ENCODE measurements around the gene PLEKHH1. TPM values are rescaled to one million over a fixed set of nuclear protein-coding genes. Genes with fewer than 3 reads are reported as not detected.
A peak's percentile ranks its signal among the peaks of the same experiment; 100 is the strongest.

PLEKHH1 gene
- 100 to 1,000 TPM in 1 of 3 donors, 10 to 100 TPM in 2; 45.8 to 110 (median 61.5) TPM for total RNA-seq
- long read RNA-seq, donor 1, full-length matches to known transcripts, result 1 of 6 reads
- long read RNA-seq, donor 1, partial matches to known transcripts, result 1 of 6 reads
- long read RNA-seq, donor 1, other reads (novel, unspliced or antisense), result 4 of 6 reads
- long read RNA-seq, donor 2, partial matches to known transcripts, result 1 of 4 reads
- long read RNA-seq, donor 2, other reads (novel, unspliced or antisense), result 3 of 4 reads

DNA sequence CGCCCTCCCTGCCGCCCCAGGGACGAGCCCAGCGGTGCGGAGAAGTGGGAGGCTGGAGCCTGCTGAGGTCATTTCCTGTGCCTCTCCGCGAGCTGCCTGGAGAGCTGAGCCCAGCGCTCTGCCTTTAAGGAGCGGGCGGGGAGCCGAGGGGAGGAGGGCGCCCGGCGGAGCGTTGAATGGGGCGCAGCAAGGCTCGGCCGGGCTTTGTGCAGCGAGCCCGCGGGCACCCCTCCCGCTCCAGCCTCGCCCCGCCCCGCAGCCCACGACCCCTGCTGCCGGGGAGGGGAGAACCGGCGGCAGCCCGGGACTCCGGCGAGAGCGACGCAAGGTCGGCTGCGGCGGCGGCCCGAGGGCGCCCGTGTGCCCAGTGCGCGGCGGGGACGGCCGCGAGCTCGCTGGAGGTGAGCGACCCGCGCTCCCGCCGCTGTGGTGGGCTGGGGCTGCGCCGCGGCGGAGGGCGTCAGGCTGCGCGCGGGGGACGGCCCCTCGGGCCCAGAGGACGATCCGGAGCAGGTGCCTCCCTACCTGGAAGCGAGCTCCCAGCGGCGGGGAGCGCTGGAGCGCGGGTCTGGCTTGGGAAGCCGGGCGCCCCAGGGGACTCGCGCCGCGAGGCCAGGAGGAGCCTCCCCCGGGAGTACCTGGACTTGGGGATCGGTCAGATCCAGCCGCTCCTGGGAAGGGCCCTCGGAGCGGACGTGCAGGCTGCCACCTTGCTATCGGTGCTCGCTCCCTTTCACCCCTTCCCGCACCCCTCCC is at the start of gene PLEKHH1:
TSS of gene PLEKHH1 (plus strand) at position 293 of the 756 bp plus-strand sequence. CDS start 8,578 bp downstream, outside the sequence.
- TF ChIP-seq, protein P1, sequence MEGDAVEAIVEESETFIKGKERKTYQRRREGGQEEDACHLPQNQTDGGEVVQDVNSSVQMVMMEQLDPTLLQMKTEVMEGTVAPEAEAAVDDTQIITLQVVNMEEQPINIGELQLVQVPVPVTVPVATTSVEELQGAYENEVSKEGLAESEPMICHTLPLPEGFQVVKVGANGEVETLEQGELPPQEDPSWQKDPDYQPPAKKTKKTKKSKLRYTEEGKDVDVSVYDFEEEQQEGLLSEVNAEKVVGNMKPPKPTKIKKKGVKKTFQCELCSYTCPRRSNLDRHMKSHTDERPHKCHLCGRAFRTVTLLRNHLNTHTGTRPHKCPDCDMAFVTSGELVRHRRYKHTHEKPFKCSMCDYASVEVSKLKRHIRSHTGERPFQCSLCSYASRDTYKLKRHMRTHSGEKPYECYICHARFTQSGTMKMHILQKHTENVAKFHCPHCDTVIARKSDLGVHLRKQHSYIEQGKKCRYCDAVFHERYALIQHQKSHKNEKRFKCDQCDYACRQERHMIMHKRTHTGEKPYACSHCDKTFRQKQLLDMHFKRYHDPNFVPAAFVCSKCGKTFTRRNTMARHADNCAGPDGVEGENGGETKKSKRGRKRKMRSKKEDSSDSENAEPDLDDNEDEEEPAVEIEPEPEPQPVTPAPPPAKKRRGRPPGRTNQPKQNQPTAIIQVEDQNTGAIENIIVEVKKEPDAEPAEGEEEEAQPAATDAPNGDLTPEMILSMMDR (IDR thresholded peaks at IDR 0.05), result no peak
- Histone ChIP-seq H3K36me3 (ENCODE audit: low read depth) (no peaks in the 10 kb centered on the region), H3K4me3 (peak within 1 kb of the TSS; percentile 56), H3K4me1 (ENCODE audit: low read depth) (peaks cover 5% of the 10 kb centered on the region), H3K9me3 (no peaks in the 10 kb centered on the region)
- intact Hi-C loops (cut with DNase I, micrococcal nuclease), result no loop called here
- DNase-seq, result peak; percentile 87 to 90 (median 89)
- ATAC-seq, result peak; percentile 96

DNA sequence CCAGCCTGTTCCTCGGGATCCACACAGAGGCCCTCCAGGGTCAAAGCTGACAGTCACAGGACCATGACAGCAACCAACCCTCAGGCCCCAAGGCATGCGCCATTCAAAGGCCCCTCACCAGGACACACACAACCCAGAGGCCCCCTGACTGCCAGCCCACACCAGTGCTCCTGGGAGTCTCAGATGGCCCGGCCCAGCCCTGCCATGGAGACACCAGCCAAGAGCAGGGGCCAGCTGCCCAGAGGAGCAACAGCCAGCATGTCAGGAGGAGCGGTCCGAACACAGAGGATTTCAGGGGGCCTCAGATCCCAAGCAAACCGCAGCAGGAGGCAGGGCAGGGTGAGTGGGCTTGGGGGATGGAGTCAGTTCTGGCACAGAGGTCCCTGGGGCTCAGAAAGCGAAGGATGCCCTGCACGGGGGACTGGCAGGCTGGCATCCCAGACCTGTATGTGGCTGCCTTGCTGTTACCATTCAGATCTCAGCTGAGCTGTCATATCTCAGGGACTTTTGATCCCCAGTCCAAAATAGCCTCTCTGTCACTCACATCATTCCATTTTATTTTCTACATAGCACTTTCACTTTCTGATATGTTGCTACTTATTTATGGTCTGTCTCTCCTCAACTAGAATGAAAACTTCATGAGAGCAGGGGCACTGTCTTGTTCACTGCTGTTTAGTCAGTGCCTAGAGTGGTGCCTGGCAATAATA is 49.4 kb upstream of the PLEKHH1 start:
- H3K4me1 ChIP-seq (ENCODE audit: low read depth), result peaks cover 2% of the 10 kb centered on the region
- intact Hi-C loops (cut with DNase I, micrococcal nuclease), result no loop called here
- H3K4me3 ChIP-seq, result no peak overlapping the region
- DNase-seq (no peak), ATAC-seq (no peak)
- TF ChIP-seq, protein P1 (IDR thresholded peaks at IDR 0.05), result no peak
- no peaks in the 10 kb centered on the region for H3K9me3 ChIP-seq
- no peaks in the 10 kb centered on the region for H3K36me3 ChIP-seq (ENCODE audit: low read depth)

DNA sequence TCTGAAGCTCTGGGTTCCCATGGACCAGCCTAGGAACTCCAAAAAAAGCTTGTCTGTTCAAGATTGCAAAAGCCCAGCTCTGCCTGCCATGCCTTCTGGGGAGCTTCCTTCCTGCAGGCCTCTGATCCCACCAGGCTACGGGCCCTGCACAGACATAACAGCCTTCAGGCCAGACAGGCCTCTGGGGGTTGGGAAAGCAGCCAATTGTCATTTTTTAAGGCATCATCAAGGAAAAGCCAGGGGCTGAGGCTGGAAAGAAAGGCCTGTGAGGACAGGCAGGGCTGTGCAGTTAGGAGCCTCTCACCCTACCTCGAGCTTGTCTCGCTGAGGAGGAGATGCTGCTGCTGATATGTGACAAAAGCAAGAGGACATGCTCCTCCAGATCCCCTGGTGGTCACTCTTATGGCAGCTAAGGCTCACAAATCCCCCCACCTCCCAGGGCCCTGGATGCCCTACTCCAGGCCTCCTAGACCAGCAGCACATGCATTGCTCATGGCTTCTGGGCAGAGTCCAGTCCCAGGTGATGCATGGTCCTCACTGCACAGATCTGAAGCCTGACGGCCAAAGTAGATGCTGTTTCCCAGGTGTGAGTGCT is 47.5 kb upstream of the PLEKHH1 start:
- no peak for DNase-seq
- Histone ChIP-seq H3K4me1 (ENCODE audit: low read depth) (peaks cover 5% of the 10 kb centered on the region), H3K9me3 (no peaks in the 10 kb centered on the region), H3K36me3 (ENCODE audit: low read depth) (no peaks in the 10 kb centered on the region), H3K4me3 (no peak overlapping the region)
- TF ChIP-seq, protein P1 (IDR thresholded peaks at IDR 0.05), result no peak
- ATAC-seq, result no peak
- intact Hi-C loops (cut with DNase I, micrococcal nuclease), result no loop called here

DNA sequence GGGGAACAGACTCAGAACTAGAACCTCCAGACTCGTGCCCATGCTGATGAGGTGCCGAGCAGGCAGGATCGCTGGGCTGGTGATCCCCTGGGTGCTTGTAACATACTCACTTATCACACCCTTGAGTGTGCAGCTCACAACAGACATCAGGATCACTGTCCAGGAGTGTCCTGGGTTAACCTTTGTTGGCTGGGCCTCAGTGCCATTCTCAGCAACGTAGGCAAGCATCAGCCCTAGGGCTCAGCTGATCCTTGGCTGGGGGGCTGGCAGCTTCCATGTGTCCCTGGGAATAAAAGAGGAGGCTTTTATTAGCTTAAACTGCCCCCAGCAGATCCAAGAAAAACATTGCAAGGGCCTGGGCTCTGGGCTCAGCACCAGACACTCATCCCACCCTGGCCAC is 46.2 kb upstream of the PLEKHH1 start:
- no peaks in the 10 kb centered on the region for H3K36me3 ChIP-seq (ENCODE audit: low read depth)
- DNase-seq, result no peak
- peaks cover 5% of the 10 kb centered on the region for H3K4me1 ChIP-seq (ENCODE audit: low read depth)
- no peaks in the 10 kb centered on the region for H3K9me3 ChIP-seq
- intact Hi-C loops (cut with DNase I, micrococcal nuclease), result no loop called here
- TF ChIP-seq, protein P1 (IDR thresholded peaks at IDR 0.05), result no peak
- H3K4me3 ChIP-seq, result no peak overlapping the region
- ATAC-seq, result no peak

DNA sequence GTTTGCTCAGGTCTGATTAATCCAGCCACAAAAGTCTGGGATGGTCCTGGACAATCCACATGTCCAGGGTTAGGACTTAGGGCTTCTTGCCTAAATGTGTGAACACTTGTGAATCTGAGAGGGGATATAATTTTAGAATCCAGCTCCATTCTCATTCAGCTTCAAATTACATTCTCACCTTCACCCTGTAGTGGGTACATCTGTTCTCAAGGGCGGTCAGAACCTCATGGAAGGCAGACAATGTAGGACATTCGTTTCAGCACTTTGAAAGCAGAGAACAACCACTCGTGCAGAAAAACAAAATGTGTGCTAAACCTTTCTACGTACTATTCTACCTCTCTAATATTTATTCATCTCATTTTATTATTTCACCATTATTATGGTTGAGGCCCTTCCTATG is 45.8 kb upstream of the PLEKHH1 start:
- Histone ChIP-seq H3K9me3 (no peaks in the 10 kb centered on the region), H3K36me3 (ENCODE audit: low read depth) (no peaks in the 10 kb centered on the region), H3K4me3 (no peak overlapping the region), H3K4me1 (ENCODE audit: low read depth) (peaks cover 5% of the 10 kb centered on the region)
- no peak for ATAC-seq
- TF ChIP-seq, protein P1 (IDR thresholded peaks at IDR 0.05), result no peak
- no peak for DNase-seq
- intact Hi-C loops (cut with DNase I, micrococcal nuclease), result no loop called here
